ENCODE measurements around the gene DNAJB11.

Gene DNAJB11

DNA sequence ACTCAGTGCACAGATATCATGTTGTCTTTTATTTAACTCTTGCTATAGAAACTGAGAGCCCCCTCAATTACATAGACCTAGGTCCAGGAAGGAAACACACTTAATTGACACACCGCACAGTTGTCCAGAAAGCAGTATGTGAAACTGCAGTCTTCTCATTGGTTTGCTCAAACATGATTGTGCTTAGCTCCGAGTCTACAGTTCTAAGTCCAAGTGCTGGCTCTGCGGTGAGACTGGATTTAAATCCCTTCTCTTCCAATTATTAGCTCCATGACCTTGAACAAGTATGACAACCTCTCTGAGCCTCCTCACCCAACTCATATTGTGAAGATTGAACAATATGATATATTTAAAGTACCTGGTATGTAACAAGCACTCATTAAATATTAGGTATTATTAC is 23.3 kb downstream of the DNAJB11 start:
- in situ Hi-C loops (cut with HindIII; ENCODE audit: low sequenced_read_pairs) = no loop called here

DNA sequence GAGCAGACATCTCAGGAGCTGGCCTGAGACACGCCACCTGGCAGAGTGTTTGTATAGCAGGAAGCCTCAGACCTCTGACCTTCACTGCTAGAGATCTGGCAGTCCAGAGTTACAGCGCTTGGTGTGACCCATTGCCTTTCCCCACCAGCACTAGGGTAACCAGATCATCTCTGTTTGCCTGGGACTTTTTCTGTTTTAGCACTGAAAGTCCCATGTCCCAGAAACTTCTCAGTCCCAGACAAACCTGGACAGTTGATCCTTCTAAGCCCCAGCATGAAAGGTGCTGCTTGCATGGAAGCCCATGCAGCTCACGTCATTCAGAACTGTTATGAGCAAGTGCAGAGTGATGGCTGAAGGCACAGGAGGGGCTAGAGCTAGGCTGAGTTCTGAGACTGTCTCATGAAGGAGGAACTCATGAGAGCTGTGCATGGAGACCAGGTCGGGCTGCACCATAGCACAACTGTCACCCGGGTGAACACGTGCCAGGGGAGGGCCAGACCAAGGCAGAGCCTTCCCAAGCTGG is 24.1 kb downstream of the DNAJB11 start:
- in situ Hi-C loops (cut with HindIII; ENCODE audit: low sequenced_read_pairs) = no loop called here

DNA sequence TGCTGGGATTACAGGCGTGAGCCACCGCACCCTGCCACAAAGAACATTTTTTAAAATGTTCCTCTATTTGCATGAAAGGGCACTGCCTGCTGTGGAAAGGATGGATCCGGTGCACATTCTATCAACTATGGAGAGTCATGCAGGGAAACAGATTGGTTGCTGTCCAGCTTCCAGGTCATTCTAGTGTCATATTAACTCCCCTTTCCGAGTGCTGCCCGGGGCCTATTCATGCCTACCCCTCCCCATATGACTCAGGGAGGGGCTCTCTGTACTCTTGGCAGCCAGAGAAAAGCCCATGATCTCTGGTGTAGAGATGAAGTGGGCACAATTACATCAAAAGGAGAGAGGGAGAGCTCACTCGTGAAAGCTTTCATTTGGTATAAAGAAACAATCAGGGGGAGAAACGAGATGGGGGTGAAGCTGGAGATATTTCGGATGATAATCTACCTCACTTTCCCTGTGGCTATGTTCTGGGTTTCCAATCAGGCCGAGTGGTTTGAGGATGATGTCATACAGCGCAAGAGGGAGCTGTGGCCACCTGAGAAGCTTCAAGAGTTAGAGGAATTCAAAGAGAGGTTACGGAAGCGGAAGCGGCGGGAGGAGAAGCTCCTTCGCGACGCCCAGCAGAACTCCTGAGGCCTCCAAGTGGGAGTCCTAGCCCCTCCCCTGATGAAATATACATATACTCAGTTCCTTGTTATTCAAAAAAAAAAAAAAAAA is 26.2 kb downstream of the DNAJB11 start:
- in situ Hi-C loops (cut with HindIII; ENCODE audit: low sequenced_read_pairs) = no loop called here

DNA sequence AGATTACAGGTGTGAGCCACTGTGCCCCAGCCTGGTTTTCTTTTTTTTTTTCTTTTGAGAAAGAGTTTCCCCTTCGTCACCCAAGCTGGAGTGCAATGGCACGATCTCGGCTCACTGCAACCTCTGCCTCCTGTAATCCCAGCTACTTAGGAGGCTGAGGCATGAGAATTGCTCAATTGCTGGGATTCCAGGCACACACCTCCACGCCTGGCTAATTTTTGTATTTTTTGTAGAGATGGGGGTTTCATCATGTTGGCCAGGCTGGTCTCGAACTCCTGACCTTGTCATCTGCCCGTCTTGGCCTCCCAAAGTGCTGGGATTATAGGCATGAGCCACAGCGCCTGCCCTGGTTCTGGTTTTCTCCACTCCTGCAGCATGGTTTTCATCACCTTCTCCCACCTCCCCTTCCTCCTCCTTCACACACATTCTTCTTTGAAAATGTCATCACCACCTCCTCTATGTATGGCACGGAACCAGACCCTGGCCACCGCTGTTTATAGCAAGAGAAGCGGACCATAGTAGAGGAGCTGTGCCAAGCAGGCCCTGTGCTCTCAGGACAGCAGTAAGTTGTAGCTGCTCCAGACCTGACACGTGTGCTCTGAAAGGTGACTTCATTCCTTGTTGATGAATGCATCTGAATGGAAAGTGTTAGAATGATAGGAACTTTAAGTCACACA is 27.7 kb downstream of the DNAJB11 start:
- in situ Hi-C loops (cut with HindIII; ENCODE audit: low sequenced_read_pairs) = no loop called here

DNA sequence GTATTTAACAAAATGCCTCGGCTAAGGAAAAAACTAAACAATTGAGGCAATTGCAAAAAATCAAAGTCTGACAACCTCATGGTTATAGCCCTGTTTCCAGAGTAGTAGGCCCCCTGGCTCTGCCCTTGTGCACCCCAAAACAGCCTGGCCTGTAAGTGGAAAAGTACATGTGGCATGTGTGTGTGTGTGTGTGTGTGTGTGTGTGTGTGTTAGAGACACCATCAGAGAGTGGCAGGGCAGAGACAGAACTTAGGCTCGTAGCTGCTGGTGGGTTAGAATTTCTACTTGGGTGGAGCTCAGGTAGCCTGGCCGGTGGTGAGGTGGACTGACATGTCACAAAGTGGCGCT is 28.2 kb downstream of the DNAJB11 start:
- in situ Hi-C loops (cut with HindIII; ENCODE audit: low sequenced_read_pairs) = no loop called here

DNA sequence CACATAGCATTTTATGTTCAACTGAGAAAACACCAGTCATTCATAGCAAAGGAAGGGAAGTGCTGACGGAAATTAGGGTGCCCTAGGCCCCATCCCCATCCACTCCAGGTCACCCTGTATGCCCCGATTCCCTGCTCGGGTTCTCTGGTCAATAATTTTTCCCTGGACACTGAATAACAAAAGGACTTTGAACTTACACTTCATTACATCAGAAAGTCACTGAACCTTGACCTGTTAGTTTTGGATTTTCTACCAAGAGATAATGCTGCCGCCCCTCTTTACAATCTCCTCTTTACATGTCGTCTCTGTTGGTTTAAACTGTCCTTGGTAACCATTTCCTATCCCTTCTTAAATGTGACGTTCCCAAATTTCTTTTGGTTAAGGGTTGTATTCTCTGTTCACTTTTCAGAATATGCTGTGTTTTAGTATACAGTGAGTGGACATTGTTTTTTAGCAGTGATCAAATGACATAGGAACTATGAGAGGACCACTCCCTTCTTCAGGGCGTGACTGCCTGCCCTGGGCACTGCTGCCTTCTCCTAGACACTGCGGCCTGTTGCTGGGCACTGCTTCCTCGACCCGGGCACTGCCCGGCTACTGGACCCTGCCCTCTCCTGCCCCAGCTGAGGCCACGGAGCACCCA is 28.7 kb downstream of the DNAJB11 start:
- in situ Hi-C loops (cut with HindIII; ENCODE audit: low sequenced_read_pairs) = no loop called here

DNA sequence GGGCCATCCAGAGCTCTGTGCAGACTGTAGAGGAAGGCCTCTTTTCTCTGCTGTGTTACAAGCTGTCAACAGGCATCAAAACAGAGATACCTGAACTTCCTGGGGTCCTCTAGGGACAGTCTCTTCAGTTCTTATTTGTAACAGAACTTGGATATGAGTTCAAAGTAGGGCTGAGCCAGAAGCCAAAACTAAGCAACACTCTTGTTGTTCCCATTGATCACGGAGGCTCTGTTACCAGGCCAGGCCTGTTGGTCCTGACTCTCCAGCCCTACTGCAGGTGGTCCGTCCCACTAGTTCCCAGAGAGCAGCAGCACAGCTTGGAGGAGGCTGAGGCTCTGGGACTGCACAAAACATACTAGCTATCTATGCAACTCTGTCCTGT is 29.3 kb downstream of the DNAJB11 start:
- in situ Hi-C loops (cut with HindIII; ENCODE audit: low sequenced_read_pairs) = loop anchor here (25.0 kb wide), 1 partner anchor 213 kb away; the partner anchor contains the start of gene RFC4

DNA sequence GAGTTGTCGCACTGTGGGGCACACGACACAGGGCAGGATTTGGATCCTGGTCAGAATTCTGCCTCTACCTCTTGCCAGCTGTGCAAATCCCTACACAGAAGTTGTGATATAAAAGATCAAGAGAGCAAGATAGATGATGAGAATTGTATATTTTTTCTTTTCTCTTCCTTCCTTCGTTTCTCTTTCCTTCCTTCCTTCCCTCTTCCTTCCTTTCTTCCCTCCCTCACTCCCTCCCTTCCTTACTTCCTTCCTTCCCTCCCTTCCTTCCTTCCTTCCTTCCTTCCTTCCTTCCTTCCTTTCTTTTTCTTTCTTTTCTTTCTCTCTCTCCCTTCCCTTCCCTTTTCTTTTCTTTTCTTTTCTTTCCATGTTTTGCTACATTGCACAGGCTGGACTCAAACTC is 30.4 kb downstream of the DNAJB11 start:
- in situ Hi-C loops (cut with HindIII; ENCODE audit: low sequenced_read_pairs) = loop anchor here (25.0 kb wide), 1 partner anchor 211 kb away; the partner anchor contains the start of gene RFC4

DNA sequence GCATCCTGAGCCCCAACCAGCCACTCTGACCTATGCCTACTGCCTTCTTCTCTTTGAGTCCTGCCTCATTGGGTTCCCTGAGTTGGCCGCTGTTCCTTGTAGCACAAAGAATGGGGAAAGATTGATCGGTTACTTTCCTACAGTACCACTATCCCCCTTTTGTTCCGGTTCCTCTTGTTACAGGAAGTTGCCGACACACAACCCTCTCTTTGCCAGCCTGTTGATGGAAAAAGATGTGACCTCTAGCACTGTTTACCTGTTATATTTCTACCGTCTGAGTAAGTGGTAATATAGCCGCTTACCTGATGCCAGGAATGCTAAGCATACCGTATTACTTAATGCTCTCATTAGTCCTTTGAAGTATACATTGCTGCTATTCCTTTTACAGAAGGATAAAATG is 32.6 kb downstream of the DNAJB11 start:
- in situ Hi-C loops (cut with HindIII; ENCODE audit: low sequenced_read_pairs) = loop anchor here (25.0 kb wide), 1 partner anchor 209 kb away; the partner anchor contains the start of gene RFC4

DNA sequence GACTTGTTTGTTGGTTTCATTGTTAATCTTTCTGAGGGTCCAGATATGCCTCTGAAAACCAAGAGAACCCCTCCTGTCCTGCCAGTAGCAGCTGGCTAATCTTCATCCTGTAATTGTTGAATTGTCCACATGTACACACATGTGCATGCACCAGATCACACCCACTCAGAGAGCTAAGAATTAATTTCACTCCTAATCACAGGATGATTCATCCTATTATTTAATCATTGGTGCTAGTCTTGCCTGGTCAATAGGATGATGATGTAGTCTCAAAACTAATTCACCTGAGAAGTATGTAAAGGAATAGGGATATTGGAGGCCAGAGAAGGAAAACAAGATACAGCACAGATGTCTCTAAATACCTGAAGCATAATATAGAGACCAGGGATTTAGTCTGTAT is 34.6 kb downstream of the DNAJB11 start:
- in situ Hi-C loops (cut with HindIII; ENCODE audit: low sequenced_read_pairs) = loop anchor here (25.0 kb wide), 1 partner anchor 207 kb away; the partner anchor contains the start of gene RFC4

DNA sequence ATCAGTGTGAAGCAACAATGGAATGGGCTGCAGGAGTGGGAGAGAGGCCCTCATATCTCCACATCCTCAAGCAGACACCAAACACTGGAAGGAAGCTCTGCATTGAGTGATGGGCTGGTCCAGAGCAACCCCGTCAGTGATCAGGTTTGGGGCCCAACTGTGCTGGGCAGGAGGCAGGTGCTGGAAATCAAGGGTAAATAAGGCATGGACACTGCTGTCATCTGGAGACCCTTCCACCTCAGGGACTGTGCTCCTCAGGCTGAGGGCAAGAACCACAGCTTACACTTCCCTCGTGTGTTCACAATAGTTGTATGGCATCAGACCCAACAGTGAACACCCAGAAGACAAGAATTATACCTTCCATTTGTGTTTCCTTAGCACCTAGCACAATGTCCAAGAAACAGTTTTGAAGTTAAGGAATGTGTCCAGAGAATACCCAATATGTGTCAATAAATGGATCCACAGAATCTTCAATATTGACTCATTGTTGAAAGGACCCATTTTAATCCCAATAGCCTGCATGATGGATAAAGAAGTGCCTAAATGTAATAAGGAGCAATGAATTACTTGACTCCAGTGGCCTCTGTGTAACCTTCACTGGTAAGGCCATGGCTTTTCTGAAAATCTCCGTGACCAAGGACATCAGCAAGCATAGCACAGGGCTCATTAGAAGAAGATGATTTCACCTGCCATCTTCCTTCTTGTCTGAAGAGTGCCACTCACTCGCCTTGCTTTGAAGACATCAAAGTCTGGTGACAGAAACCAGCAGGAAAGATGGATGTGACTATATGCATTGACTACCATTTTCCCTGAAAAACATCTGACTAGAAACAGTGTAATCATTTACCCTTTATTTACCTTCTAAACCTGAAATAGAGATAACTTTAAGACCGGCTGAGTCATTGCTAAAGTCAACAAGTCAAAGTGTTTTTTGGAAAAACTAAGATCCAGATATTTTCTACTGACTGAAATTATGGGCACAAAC is 35.3 kb downstream of the DNAJB11 start:
- in situ Hi-C loops (cut with HindIII; ENCODE audit: low sequenced_read_pairs) = loop anchor here (25.0 kb wide), 1 partner anchor 206 kb away; the partner anchor contains the start of gene RFC4

DNA sequence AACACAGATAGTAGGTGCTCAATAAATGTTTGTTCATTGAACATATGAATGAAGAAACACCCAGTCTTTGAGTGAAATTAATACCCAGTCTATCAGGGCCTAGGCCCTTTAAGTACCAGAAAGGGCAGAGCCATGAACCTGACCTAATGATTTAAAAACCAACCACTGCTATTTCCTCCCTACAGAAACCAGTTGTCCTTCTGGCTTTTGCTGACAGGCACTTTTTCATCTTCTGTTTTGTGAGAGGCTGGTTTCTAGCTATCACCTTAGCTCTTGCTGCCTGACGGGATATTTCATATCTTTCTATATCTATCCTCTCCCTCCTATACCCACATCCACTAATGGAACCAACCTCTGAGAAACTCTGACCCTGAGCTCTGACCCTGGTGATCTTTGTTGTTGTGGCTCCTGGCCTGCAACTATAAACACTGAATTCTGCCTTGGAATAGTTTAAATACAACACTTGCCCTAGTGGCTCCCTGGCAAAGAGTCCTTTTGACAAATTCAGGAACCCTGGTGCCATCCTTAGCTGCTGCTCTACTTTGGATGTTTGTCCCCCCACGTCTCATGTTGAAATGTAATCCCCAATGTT is 38.2 kb downstream of the DNAJB11 start:
- in situ Hi-C loops (cut with HindIII; ENCODE audit: low sequenced_read_pairs) = loop anchor here (25.0 kb wide), 1 partner anchor 204 kb away; the partner anchor contains the start of gene RFC4

DNA sequence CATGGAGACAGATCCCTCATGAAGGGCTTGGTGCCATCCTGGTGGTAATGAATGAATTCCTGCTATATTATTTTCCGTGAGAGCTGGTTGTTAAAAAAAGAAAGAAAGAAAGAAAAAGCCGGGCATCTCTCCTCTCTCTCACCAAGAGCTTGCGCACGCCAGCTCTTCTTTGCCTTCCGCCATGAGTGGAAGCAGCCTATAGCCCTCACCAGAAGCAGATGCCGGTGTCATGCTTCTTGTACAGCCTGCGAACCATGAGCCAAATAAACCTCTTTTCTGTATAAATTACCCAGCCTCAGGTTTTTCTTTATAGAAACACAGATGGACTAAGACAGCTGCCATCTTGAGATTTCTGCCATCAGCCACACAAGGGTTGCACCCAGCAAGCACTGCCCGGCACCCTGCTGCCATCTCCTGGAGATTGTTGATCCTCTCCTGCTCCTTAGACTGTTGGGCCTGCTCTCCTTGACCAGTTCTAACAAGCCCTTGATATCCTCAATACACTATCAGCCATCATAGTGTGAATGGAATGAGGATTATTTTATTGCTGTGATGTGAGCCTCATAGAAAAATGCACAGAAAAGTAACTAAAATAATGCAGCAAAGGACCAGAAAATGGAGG is 38.8 kb downstream of the DNAJB11 start:
- in situ Hi-C loops (cut with HindIII; ENCODE audit: low sequenced_read_pairs) = loop anchor here (25.0 kb wide), 1 partner anchor 203 kb away; the partner anchor contains the start of gene RFC4

DNA sequence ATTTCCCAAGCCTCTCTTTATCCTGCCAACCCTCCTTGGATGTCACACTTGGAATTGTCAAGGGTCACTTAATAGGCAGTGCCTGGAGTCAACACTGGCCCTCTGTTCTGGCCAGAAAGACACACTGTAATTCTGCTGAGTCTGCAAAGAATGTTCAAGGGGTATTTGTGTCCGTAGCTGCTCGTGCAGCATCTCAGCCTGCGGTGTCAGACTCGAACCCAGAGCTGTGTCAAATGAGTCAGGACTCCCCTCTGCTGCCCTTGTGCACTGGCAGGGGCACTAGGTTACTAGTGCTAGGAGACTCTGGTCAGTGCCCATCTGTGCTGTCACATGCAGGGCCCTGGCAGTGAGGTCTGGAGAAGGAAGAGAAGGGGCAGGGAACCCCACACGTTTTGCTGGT is 41.5 kb downstream of the DNAJB11 start:
- in situ Hi-C loops (cut with HindIII; ENCODE audit: low sequenced_read_pairs) = loop anchor here (25.0 kb wide), 1 partner anchor 200 kb away; the partner anchor contains the start of gene RFC4

DNA sequence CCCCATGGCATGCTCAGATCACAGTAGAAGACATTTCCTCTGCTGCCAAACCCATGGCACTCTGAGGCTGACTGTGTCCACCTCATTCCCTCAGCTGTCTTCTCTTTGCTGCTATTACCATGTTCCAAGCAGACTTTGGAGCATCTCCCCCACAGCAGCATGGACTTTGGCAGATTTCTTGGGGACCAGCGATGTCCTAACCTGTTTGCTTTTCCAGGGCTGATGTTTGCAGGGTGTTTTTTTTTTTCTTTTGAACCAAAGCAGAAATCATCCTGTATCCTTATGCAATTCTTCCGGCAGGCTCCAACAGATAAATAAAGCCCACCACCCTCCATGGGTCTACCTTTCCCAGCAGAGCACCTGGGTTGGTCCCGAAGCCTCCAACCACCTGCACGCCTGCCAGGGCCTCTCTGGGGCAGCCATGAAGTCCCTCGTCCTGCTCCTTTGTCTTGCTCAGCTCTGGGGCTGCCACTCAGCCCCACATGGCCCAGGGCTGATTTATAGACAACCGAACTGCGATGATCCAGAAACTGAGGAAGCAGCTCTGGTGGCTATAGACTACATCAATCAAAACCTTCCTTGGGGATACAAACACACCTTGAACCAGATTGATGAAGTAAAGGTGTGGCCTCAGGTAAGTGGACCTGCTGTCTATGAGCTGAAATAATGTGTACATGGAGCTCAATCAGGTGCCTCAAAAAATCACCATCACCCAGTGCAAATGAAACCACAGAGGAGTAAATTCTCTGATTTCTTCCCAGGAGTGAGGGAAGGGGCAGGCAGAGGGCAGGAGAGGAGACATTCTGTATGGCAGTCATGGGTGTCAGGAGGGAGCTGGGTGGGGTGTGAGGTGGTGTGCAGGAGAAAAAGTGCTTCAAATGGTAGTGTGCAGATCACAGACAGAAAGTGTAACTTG is 42.5 kb downstream of the DNAJB11 start, which contains the start of gene AHSG:
Gene AHSG, plus strand, starts transcription at position 340 of the 916 bp plus-strand sequence. Its CDS starts 82 bp downstream, at position 422.
- in situ Hi-C loops (cut with HindIII; ENCODE audit: low sequenced_read_pairs) = loop anchor here (25.0 kb wide), 1 partner anchor 199 kb away; the partner anchor contains the start of gene RFC4

DNA sequence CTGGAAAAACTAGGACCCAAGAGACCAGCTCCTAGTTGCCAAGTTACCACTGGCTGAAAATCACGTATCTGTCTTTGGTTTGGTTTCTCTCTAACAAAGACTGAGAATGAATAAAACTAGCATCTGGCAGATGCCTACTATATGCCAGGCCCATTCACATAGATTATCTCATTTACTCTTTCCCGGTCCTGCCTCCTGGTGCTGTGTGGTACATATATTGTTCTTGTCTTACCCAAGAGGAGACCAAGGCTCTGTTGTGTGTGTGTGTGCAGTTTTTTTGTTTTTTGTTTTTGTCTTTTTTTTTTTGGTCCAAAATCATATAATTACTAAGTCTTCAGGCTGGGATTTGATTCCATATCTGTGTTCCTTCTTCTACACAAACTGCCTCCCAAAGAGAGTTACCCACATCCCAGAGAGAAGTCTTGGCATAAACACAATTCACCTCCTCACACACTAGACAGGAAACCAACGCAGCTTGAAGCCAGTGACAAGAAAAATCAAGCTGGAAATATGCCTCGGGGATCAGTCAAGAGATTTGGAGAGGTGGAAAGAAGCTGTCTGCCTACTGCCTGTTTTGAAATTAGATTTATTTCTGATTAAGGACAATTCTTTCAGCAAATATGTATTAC is 43.2 kb downstream of the DNAJB11 start:
- in situ Hi-C loops (cut with HindIII; ENCODE audit: low sequenced_read_pairs) = loop anchor here (25.0 kb wide), 1 partner anchor 199 kb away; the partner anchor contains the start of gene RFC4

DNA sequence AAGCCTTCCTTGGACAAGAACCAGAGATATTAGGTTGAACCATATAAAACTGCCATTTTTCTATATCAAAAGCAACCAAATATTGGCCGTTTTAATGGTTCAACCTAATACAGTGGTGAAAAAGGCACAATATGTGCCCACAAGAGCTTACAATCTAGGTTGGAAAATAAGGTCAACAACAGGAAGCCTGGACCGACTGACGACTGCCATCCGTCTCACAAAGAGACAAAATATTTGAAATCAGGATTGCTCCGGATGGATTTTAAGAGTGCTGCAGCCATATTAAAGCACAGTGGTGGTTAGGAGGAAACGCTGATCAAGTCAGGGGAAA is 43.7 kb downstream of the DNAJB11 start:
- in situ Hi-C loops (cut with HindIII; ENCODE audit: low sequenced_read_pairs) = loop anchor here (25.0 kb wide), 1 partner anchor 198 kb away; the partner anchor contains the start of gene RFC4

All from endothelial cell of hepatic sinusoid (primary cell).